ENCODE results near the gene RSPRY1. TPM values are rescaled to one million over a fixed set of nuclear protein-coding genes. Genes with fewer than 3 reads are reported as not detected.

Gene RSPRY1
- total and polyA plus RNA-seq, 2 of the 4 experiments (the other 2 are of a cell fraction): 25.2 to 62.2 TPM

GRCh38 chr16:57184887-57185445, 1.2 kb upstream of the RSPRY1 start:
- peak overlapping the region; percentile 85 for H3K14ac ChIP-seq (replicated peaks; ENCODE audit: low read depth, low read length)
- ATAC-seq (ENCODE audit: low read depth): no peak
- peaks cover 24 to 72% of the 10 kb centered on the region in 2 experiments for H3K79me1 ChIP-seq (ENCODE audit: low read depth in 1 of 2, low read length in 2 of 2)
- intact Hi-C loops (cut with micrococcal nuclease): no loop called here
- no TSS peak for BruUV-seq (replicated peaks)
- peaks cover 3% of the 10 kb centered on the region; the same call in 1 of the 2 replicates for H3K4me1 ChIP-seq (ENCODE audit: control insufficient read depth, insufficient read depth, low read length)
- peak overlapping the region; percentile 93 for H2AFZ ChIP-seq (replicated peaks; ENCODE audit: low read length, poor library complexity)
- TF ChIP-seq MAZ (IDR thresholded peaks at IDR 0.05; ENCODE audit: borderline replicate concordance, low read depth, low read length): no peak
- TF ChIP-seq MAFK (IDR thresholded peaks at IDR 0.05; ENCODE audit: low read depth, low read length): peak; percentile 56
- TF ChIP-seq POLR2A (IDR thresholded peaks at IDR 0.05; ENCODE audit: low read depth, low read length): peak; percentile 27; the same call in 1 of the 2 replicates
- H4K5ac ChIP-seq (ENCODE audit: low read depth, low read length): peak overlapping the region; percentile 70
- peak overlapping the region; percentile 95 for H3K4me2 ChIP-seq (ENCODE audit: low read depth, low read length)
- H3K27ac ChIP-seq (ENCODE audit: insufficient read depth, low read length): peak overlapping the region; percentile 88
- peak overlapping the region; percentile 88 for H3K23ac ChIP-seq (ENCODE audit: low read depth, low read length)
- H4K8ac ChIP-seq (ENCODE audit: low read depth in 2 of 2, low read length in 2 of 2): peak overlapping the region; percentile 80 to 90
- CTCF ChIA-PET: interaction anchor here (0.9 kb wide), 1 partner anchor 36 kb away, joined by 3 read pairs; no protein-coding TSS in a partner anchor
- H3K27me3 ChIP-seq (ENCODE audit: control insufficient read depth, insufficient read depth, low read length): no peaks in the 10 kb centered on the region
- H3K9me3 ChIP-seq (ENCODE audit: control insufficient read depth, insufficient read depth, low read length): no peaks in the 10 kb centered on the region
- H4K20me1 ChIP-seq (ENCODE audit: insufficient read depth, low read length): peaks cover 10% of the 10 kb centered on the region; the same call in 1 of the 2 replicates
- no peak overlapping the region for H2BK120ac ChIP-seq (ENCODE audit: low read depth, low read length)
- H2BK5ac ChIP-seq (ENCODE audit: low read depth, low read length, poor library complexity, severe bottlenecking): peak overlapping the region; percentile 74
- no peaks in the 10 kb centered on the region; the same call in 1 of the 2 replicates for H3K36me3 ChIP-seq (ENCODE audit: control insufficient read depth, insufficient read depth, low read length)
- POLR2A ChIA-PET (ENCODE audit: unreplicated experiment): no interaction called here
- peak overlapping the region; percentile 90 for H3K4me3 ChIP-seq (ENCODE audit: insufficient read depth, low read depth, low read length)
- no peak overlapping the region for H3K18ac ChIP-seq (ENCODE audit: low read depth, low read length)
- peak overlapping the region; percentile 59 for H2AK5ac ChIP-seq (ENCODE audit: low read depth, low read length)
- peak overlapping the region; percentile 85 for H3K4ac ChIP-seq (ENCODE audit: low read depth, low read length)
- H2AK9ac ChIP-seq (replicated peaks; ENCODE audit: low read depth, low read length, poor library complexity): peak overlapping the region; percentile 95
- H3K56ac ChIP-seq (ENCODE audit: extremely low read depth, insufficient read depth, low read length): peak overlapping the region; percentile 45; the same call in 1 of the 2 replicates
- H3K9me1 ChIP-seq (ENCODE audit: insufficient read depth, low read length): peaks cover 4% of the 10 kb centered on the region; the same call in 1 of the 2 replicates
- dilution Hi-C loops (cut with HindIII; ENCODE audit: low sequenced_read_pairs, unreplicated experiment): no loop called here
- 0% methylated on average over 7 of the region's 15 CpGs; no CpG with 5 or more reads in 1 of the 2 experiments for WGBS, 2 experiments (ENCODE audit: extremely low coverage in 2 of 2, insufficient read length in 1 of 2)
- H2BK15ac ChIP-seq (ENCODE audit: low read depth, low read length): 0 out of 3 replicates have a peak overlapping the region, but pooled peaks have one; percentile 5
- in situ Hi-C loops (cut with MboI; ENCODE audit: low sequenced_read_pairs): no loop called here
- H4K91ac ChIP-seq (ENCODE audit: insufficient read depth, low read depth, low read length): peak overlapping the region; percentile 31
- peak overlapping the region; percentile 89 for H3K9ac ChIP-seq (ENCODE audit: low read depth, low read length)
- no peak for DNase-seq
- no peak overlapping the region for H2BK20ac ChIP-seq (ENCODE audit: low read depth, low read length)
